Hepatocyte (in vitro differentiated cells): Measurements from ENCODE around the gene LYRM9. TPM values are rescaled to one million over a fixed set of nuclear protein-coding genes. Genes with fewer than 3 reads are reported as not detected.
"Not testable (repeated sequence)": the region's sequence is repeated elsewhere in the genome, so short reads cannot be mapped to it uniquely, and the experiment has no call there.

Source experiments
- DNase-seq: peaks from one replicate; pipeline ENCODE4 v3.0.0-alpha.2; 2016; ENCODE audit warnings: low spot score
- H2AFZ ChIP-seq: fragments of 200-600 bp; sonication (generic); 2 replicates; pipeline ENCODE4 v1.6.0; 2016; ENCODE audit warnings: antibody characterized with exemption, mild to moderate bottlenecking
- H3K27ac ChIP-seq: fragments of 200-600 bp; sonication (generic); 2 replicates; pipeline ENCODE4 v1.5.1; 2016; ENCODE audit warnings: mild to moderate bottlenecking
- H3K27me3 ChIP-seq: fragments of 200-600 bp; sonication (generic); 2 replicates; pipeline ENCODE4 v1.6.1; 2016
- H3K36me3 ChIP-seq: fragments of 200-600 bp; sonication (generic); replicated peaks from 2 replicates; pipeline ENCODE4 v1.5.1; 2016; ENCODE audit warnings: low read depth; ENCODE audit not compliant: insufficient read depth
- H3K4me1 ChIP-seq: fragments of 200-600 bp; sonication (generic); 2 replicates; pipeline ENCODE4 v1.5.1; 2016; ENCODE audit warnings: mild to moderate bottlenecking, moderate library complexity; ENCODE audit not compliant: insufficient read depth
- H3K4me2 ChIP-seq: fragments of 200-600 bp; sonication (generic); 2 replicates; pipeline ENCODE4 v1.6.0; 2016
- H3K4me3 ChIP-seq: fragments of 200-600 bp; sonication (generic); 2 replicates; pipeline ENCODE4 v1.5.1; 2016; ENCODE audit warnings: mild to moderate bottlenecking
- H3K79me2 ChIP-seq: fragments of 200-600 bp; sonication (generic); 2 replicates; pipeline ENCODE4 v1.6.0; 2017; ENCODE audit warnings: mild to moderate bottlenecking
- H3K9me2 ChIP-seq: fragments of 200-600 bp; sonication (generic); replicated peaks from 2 replicates; pipeline ENCODE4 v1.6.0; 2017; ENCODE audit warnings: mild to moderate bottlenecking; ENCODE audit not compliant: insufficient read depth
- H3K9me3 ChIP-seq: fragments of 200-600 bp; sonication (generic); 2 replicates; pipeline ENCODE4 v1.5.1; 2016; ENCODE audit warnings: low read depth, mild to moderate bottlenecking
- H4K20me1 ChIP-seq: fragments of 200-600 bp; sonication (generic); 2 replicates; pipeline ENCODE4 v1.6.0; 2016; ENCODE audit warnings: mild to moderate bottlenecking; ENCODE audit not compliant: insufficient read depth, poor library complexity, severe bottlenecking
- WGBS: methylation state at CpG from one replicate; pipeline ENCODE4 v1.1.6; 2016; ENCODE audit warnings: low lambda C conversion rate; ENCODE audit errors: missing lambda C conversion rate; 5-methylcytosine and 5-hydroxymethylcytosine counted together
- polyA plus RNA-seq: library from polyadenylated mRNA; unstranded; fragments of >200 nt; fragmentation: Nextera tagmentation; extraction: Ambion mirVana; gene quantifications from 2 replicates; pipeline ENCODE4 v1.2.1, GENCODE V29; 2016
- total RNA-seq: library from RNA; depleted of rRNA; stranded (reverse); fragments of >200 nt; gene quantifications from 2 replicates; pipeline ENCODE4 v1.2.3, GENCODE V29; 2014

The LYRM9 gene
- total and polyA plus RNA-seq, 2 experiments from 2014 or later, result 10.5 to 12.2 TPM

- not testable (repeated sequence) for H2AFZ ChIP-seq, H3K9me3 ChIP-seq, DNase-seq, H3K27me3 ChIP-seq, H3K4me2 ChIP-seq, H3K36me3 ChIP-seq, H3K9me2 ChIP-seq, H3K4me3 ChIP-seq, H3K4me1 ChIP-seq, H4K20me1 ChIP-seq, H3K27ac ChIP-seq, H3K79me2 ChIP-seq
- no CpG with 5 or more reads among the region's 2 CpGs for WGBS
These were observed 63.9 kb downstream of the LYRM9 start for GRCh38 chr17:27829143-27829711.

Other genes with a start within 250 kb of the LYRM9 start
- 6.7 TPM in 2 replicates for gene NOS2, start 92.8 kb downstream of the LYRM9 start, total RNA-seq
- gene NOS2, start 92.8 kb downstream of the LYRM9 start, polyA plus RNA-seq, result 2.5 and 7.9 TPM in 2 replicates
- 24.9 and 29.1 TPM in 2 replicates for gene NLK, start 149.3 kb upstream of the LYRM9 start, total RNA-seq
- 5.2 and 7.1 TPM in 2 replicates for gene NLK, start 149.3 kb upstream of the LYRM9 start, polyA plus RNA-seq